ENCODE results near the gene ERMAP. TPM values are rescaled to one million over a fixed set of nuclear protein-coding genes. Genes with fewer than 3 reads are reported as not detected.
"Not testable (repeated sequence)": the region's sequence is repeated elsewhere in the genome, so short reads cannot be mapped to it uniquely, and the experiment has no call there.

The ERMAP gene
- polyA plus RNA-seq, 4 donors, result 3.8 to 24.7 (median 6.8) TPM

- H3K9me3 ChIP-seq (ENCODE audit: control insufficient read depth in 2 of 2, insufficient read depth in 1 of 2, low read depth in 1 of 2, low read length in 1 of 2), result peaks cover 0 to 30% of the 10 kb centered on the region in 2 donors
- not testable (repeated sequence) for H3K27ac ChIP-seq (ENCODE audit: low read depth in 1 of 3, low read length in 2 of 3); H3K4me1 ChIP-seq (ENCODE audit: control insufficient read depth in 3 of 3, insufficient read depth in 2 of 3, low read depth in 1 of 3, low read length in 2 of 3); DNase-seq; H3K4me3 ChIP-seq (ENCODE audit: low read depth in 1 of 3, low read length in 3 of 3); H3K36me3 ChIP-seq (ENCODE audit: control insufficient read depth in 3 of 3, insufficient read depth in 2 of 3, low read depth in 1 of 3, low read length in 3 of 3); FAIRE-seq; H3K27me3 ChIP-seq (ENCODE audit: control insufficient read depth in 3 of 3, insufficient read depth in 3 of 3, low read length in 3 of 3)
- 79 to 84% (median 84%) methylated on average over 5 of the region's 5 CpGs for WGBS, 3 donors
These were observed 42.4 kb downstream of the ERMAP start for GRCh38 chr1:42859366-42859765.

GRCh38 chr1:42860339-42861013 is 43.6 kb downstream of the ERMAP start:
- H3K9me3 ChIP-seq (ENCODE audit: control insufficient read depth in 2 of 2, insufficient read depth in 1 of 2, low read depth in 1 of 2, low read length in 1 of 2), result peaks cover 0 to 30% of the 10 kb centered on the region in 2 donors
- H3K36me3 ChIP-seq (ENCODE audit: control insufficient read depth in 3 of 3, insufficient read depth in 2 of 3, low read depth in 1 of 3, low read length in 3 of 3), result no peaks in the 10 kb centered on the region
- peaks cover 0 to 10% (median 0%) of the 10 kb centered on the region in 3 donors for H3K27me3 ChIP-seq (ENCODE audit: control insufficient read depth in 3 of 3, insufficient read depth in 3 of 3, low read length in 3 of 3)
- 68 to 80% (median 74%) methylated on average over 4 of the region's 4 CpGs for WGBS, 3 donors
- FAIRE-seq, result no peak
- no peak for DNase-seq
- no peak overlapping the region for H3K4me3 ChIP-seq (ENCODE audit: low read depth in 1 of 3, low read length in 3 of 3)
- H3K27ac ChIP-seq (ENCODE audit: low read depth in 1 of 3, low read length in 2 of 3), result no peak overlapping the region
- H3K4me1 ChIP-seq (ENCODE audit: control insufficient read depth in 3 of 3, insufficient read depth in 2 of 3, low read depth in 1 of 3, low read length in 2 of 3), result no peaks in the 10 kb centered on the region

GRCh38 chr1:42861014-42861399 is 44.1 kb downstream of the ERMAP start:
- Histone ChIP-seq H3K27me3 (ENCODE audit: control insufficient read depth in 3 of 3, insufficient read depth in 3 of 3, low read length in 3 of 3) (peaks cover 0 to 10% (median 0%) of the 10 kb centered on the region in 3 donors), H3K27ac (ENCODE audit: low read depth in 1 of 3, low read length in 2 of 3) (no peak overlapping the region), H3K9me3 (ENCODE audit: control insufficient read depth in 2 of 2, insufficient read depth in 1 of 2, low read depth in 1 of 2, low read length in 1 of 2) (peaks cover 0 to 30% of the 10 kb centered on the region in 2 donors), H3K4me1 (ENCODE audit: control insufficient read depth in 3 of 3, insufficient read depth in 2 of 3, low read depth in 1 of 3, low read length in 2 of 3) (no peaks in the 10 kb centered on the region), H3K4me3 (ENCODE audit: low read depth in 1 of 3, low read length in 3 of 3) (no peak overlapping the region), H3K36me3 (ENCODE audit: control insufficient read depth in 3 of 3, insufficient read depth in 2 of 3, low read depth in 1 of 3, low read length in 3 of 3) (no peaks in the 10 kb centered on the region)
- no peak for DNase-seq
- no peak for FAIRE-seq

DNA sequence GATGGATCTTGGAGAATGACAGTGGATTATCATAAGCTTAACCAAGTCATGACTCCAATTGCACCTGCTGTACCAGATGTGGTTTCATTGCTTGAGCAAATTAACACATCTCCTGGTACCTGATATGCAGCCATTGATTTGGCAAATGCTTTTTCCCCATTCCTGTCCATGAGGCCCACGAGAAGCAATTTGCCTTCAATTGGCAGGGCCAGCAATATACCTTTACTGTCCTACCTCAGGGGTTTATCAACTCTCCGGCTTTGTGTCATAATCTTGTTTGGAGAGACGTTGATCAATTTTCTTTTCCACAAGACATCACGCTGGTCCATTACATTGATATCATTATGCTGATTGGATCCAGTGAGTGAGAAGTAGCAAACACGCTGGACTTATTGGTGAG is 49.6 kb downstream of the ERMAP start:
- Histone ChIP-seq H3K4me1 (ENCODE audit: control insufficient read depth in 3 of 3, insufficient read depth in 2 of 3, low read depth in 1 of 3, low read length in 2 of 3) (no peaks in the 10 kb centered on the region), H3K36me3 (ENCODE audit: control insufficient read depth in 3 of 3, insufficient read depth in 2 of 3, low read depth in 1 of 3, low read length in 3 of 3) (no peaks in the 10 kb centered on the region), H3K27ac (ENCODE audit: low read depth in 1 of 3, low read length in 2 of 3) (no peak overlapping the region), H3K27me3 (ENCODE audit: control insufficient read depth in 3 of 3, insufficient read depth in 3 of 3, low read length in 3 of 3) (peaks cover 0 to 7% (median 0%) of the 10 kb centered on the region in 3 donors), H3K9me3 (ENCODE audit: control insufficient read depth in 2 of 2, insufficient read depth in 1 of 2, low read depth in 1 of 2, low read length in 1 of 2) (peaks cover 0 to 3% of the 10 kb centered on the region in 2 donors), H3K4me3 (ENCODE audit: low read depth in 1 of 3, low read length in 3 of 3) (no peak overlapping the region)
- whole genome bisulfite sequencing, 3 donors, result 77 to 83% (median 78%) methylated on average over 5 of the region's 5 CpGs
- DNase-seq (no peak), FAIRE-seq (no peak)

- H3K9me3 ChIP-seq (ENCODE audit: control insufficient read depth in 2 of 2, insufficient read depth in 1 of 2, low read depth in 1 of 2, low read length in 1 of 2); FAIRE-seq; H3K27ac ChIP-seq (ENCODE audit: low read depth in 1 of 3, low read length in 2 of 3); H3K27me3 ChIP-seq (ENCODE audit: control insufficient read depth in 3 of 3, insufficient read depth in 3 of 3, low read length in 3 of 3); DNase-seq; H3K4me3 ChIP-seq (ENCODE audit: low read depth in 1 of 3, low read length in 3 of 3); H3K36me3 ChIP-seq (ENCODE audit: control insufficient read depth in 3 of 3, insufficient read depth in 2 of 3, low read depth in 1 of 3, low read length in 3 of 3); H3K4me1 ChIP-seq (ENCODE audit: control insufficient read depth in 3 of 3, insufficient read depth in 2 of 3, low read depth in 1 of 3, low read length in 2 of 3): not testable (repeated sequence)
- 85 to 91% (median 91%) methylated on average over 4 of the region's 4 CpGs for WGBS, 3 donors
These were observed 51.5 kb downstream of the ERMAP start for GRCh38 chr1:42868466-42868865.

- not testable (repeated sequence) for H3K4me3 ChIP-seq (ENCODE audit: low read depth in 1 of 3, low read length in 3 of 3); H3K4me1 ChIP-seq (ENCODE audit: control insufficient read depth in 3 of 3, insufficient read depth in 2 of 3, low read depth in 1 of 3, low read length in 2 of 3); H3K27ac ChIP-seq (ENCODE audit: low read depth in 1 of 3, low read length in 2 of 3); H3K27me3 ChIP-seq (ENCODE audit: control insufficient read depth in 3 of 3, insufficient read depth in 3 of 3, low read length in 3 of 3); H3K36me3 ChIP-seq (ENCODE audit: control insufficient read depth in 3 of 3, insufficient read depth in 2 of 3, low read depth in 1 of 3, low read length in 3 of 3); H3K9me3 ChIP-seq (ENCODE audit: control insufficient read depth in 2 of 2, insufficient read depth in 1 of 2, low read depth in 1 of 2, low read length in 1 of 2); FAIRE-seq; DNase-seq
- WGBS, 3 donors, result 27 to 60% (median 39%) methylated on average over 2 of the region's 2 CpGs
These were observed 52.3 kb downstream of the ERMAP start for GRCh38 chr1:42869254-42869653.

DNA sequence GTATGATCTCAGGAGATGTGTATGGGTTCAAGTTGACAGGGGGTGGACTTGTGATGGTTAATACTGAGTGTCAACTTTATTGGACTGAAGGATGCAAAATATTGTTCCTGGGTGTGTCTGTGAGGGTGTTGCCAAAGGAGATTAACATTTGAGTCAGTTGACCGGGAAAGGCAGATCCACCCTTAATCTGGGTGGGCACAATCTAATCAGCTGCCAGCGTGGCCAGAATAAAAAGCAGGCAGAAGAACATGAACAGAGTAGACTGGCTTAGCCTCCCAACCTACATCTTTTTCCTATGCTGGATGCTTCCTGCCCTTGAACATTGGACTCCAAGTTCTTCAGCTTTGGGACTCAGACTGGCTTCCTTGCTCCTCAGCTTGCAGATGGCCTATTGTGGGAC is 52.8 kb downstream of the ERMAP start:
- not testable (repeated sequence) for H3K36me3 ChIP-seq (ENCODE audit: control insufficient read depth in 3 of 3, insufficient read depth in 2 of 3, low read depth in 1 of 3, low read length in 3 of 3); H3K9me3 ChIP-seq (ENCODE audit: control insufficient read depth in 2 of 2, insufficient read depth in 1 of 2, low read depth in 1 of 2, low read length in 1 of 2); DNase-seq; H3K27me3 ChIP-seq (ENCODE audit: control insufficient read depth in 3 of 3, insufficient read depth in 3 of 3, low read length in 3 of 3); H3K4me3 ChIP-seq (ENCODE audit: low read depth in 1 of 3, low read length in 3 of 3); FAIRE-seq; H3K27ac ChIP-seq (ENCODE audit: low read depth in 1 of 3, low read length in 2 of 3); H3K4me1 ChIP-seq (ENCODE audit: control insufficient read depth in 3 of 3, insufficient read depth in 2 of 3, low read depth in 1 of 3, low read length in 2 of 3)
- WGBS, 3 donors, result 30 to 62% (median 41%) methylated on average over 2 of the region's 2 CpGs

DNA sequence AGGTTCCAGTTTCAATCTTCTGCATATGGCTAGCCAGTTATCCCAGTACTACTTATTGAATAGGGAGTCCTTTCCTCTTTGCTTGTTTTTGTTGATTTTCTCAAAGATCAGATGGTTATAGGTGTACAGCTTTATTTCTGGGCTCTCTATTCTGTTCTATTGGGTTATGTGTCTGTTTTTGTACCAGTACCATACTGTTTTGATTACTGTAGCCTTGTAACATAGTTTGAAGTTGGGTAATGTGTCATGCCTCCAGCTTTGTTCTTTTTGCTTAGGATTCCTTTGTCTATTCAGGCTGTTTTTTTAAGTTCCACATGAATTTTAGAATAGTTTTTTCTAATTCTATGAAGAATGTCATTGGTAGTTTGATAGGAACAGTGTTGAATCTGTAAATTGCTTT is 56.2 kb downstream of the ERMAP start:
- not testable (repeated sequence) for H3K27ac ChIP-seq (ENCODE audit: low read depth in 1 of 3, low read length in 2 of 3); H3K4me1 ChIP-seq (ENCODE audit: control insufficient read depth in 3 of 3, insufficient read depth in 2 of 3, low read depth in 1 of 3, low read length in 2 of 3); H3K9me3 ChIP-seq (ENCODE audit: control insufficient read depth in 2 of 2, insufficient read depth in 1 of 2, low read depth in 1 of 2, low read length in 1 of 2); H3K4me3 ChIP-seq (ENCODE audit: low read depth in 1 of 3, low read length in 3 of 3); H3K27me3 ChIP-seq (ENCODE audit: control insufficient read depth in 3 of 3, insufficient read depth in 3 of 3, low read length in 3 of 3); FAIRE-seq; DNase-seq; H3K36me3 ChIP-seq (ENCODE audit: control insufficient read depth in 3 of 3, insufficient read depth in 2 of 3, low read depth in 1 of 3, low read length in 3 of 3)

GRCh38 chr1:42873670-42874069 is 56.7 kb downstream of the ERMAP start:
- no peaks in the 10 kb centered on the region for H3K4me1 ChIP-seq (ENCODE audit: control insufficient read depth in 3 of 3, insufficient read depth in 2 of 3, low read depth in 1 of 3, low read length in 2 of 3)
- DNase-seq (no peak), FAIRE-seq (peak; percentile 15)
- no peak overlapping the region for H3K27ac ChIP-seq (ENCODE audit: low read depth in 1 of 3, low read length in 2 of 3)
- 58 to 83% (median 79%) methylated on average over 1 of the region's 1 CpG for WGBS, 3 donors
- no peak overlapping the region for H3K4me3 ChIP-seq (ENCODE audit: low read depth in 1 of 3, low read length in 3 of 3)
- no peaks in the 10 kb centered on the region for H3K9me3 ChIP-seq (ENCODE audit: control insufficient read depth in 2 of 2, insufficient read depth in 1 of 2, low read depth in 1 of 2, low read length in 1 of 2)
- no peaks in the 10 kb centered on the region for H3K36me3 ChIP-seq (ENCODE audit: control insufficient read depth in 3 of 3, insufficient read depth in 2 of 3, low read depth in 1 of 3, low read length in 3 of 3)
- peaks cover 0 to 5% (median 3%) of the 10 kb centered on the region in 3 donors for H3K27me3 ChIP-seq (ENCODE audit: control insufficient read depth in 3 of 3, insufficient read depth in 3 of 3, low read length in 3 of 3)
